DMS114 treated with DMSO at 0.1 percent for 48 hours (cell line): ENCODE results near the gene XPNPEP3.
A peak's percentile ranks its signal among the peaks of the same experiment; 100 is the strongest.
"Not testable (repeated sequence)": the region's sequence is repeated elsewhere in the genome, so short reads cannot be mapped to it uniquely, and the experiment has no call there.

ENCODE experiments used
- DNase-seq: peaks from one replicate; lab custom pipeline; 2025; ENCODE audit not compliant: unreplicated experiment; lab: John Stamatoyannopoulos, UW

Gene XPNPEP3

GRCh38 chr22:40856513-40857308 is at the start of gene XPNPEP3, which contains the start of gene ST13:
Gene XPNPEP3, plus strand, starts transcription at chr22:40857148. Its CDS starts 34 bp downstream, at chr22:40857182.
Gene ST13, minus strand, starts transcription at chr22:40856639. Its CDS starts 99 bp downstream, at chr22:40856540.
- DNase-seq = peak; percentile 93

- no peak for DNase-seq
Measured at GRCh38 chr22:40808018-40808841, 48.7 kb upstream of the XPNPEP3 start.

DNA sequence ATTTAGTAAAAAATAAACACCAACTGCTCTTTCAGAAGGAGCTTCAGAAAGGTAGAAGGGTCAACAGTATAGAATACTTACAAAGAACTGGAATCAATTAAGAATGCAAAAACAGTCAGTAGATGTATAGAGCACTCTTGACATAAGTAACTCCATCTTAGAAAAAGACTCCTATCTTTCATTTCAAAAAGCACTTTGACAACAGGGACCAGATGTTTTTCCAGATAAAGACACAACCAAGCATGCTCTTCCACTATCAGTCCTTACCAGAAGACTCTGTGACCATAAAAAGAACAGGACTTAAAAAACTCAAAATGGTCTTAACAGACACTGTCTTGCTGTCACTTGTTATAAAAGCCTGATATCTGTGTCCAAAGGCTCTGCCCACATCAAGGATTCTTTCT is 43.0 kb upstream of the XPNPEP3 start:
- no peak for DNase-seq

DNA sequence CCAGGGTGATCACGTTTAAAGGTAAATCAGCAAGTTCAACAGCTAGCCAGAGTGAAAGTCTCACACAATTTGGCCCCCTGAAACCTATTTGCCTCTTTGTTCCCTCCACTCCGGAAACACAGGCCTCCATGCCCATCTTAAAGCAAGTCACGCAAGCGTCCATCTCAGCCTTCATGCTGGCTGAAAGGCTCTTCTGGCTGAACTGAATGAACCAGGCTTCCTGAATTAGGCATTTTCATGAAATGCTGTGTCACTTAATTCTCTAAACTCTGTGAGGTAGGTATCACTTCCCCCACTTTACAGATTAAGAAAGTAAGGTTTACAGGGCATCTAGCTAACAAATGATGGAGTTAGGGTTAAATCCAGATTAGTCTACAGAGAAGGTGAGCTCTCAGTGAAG is 39.2 kb upstream of the XPNPEP3 start:
- no peak for DNase-seq

DNA sequence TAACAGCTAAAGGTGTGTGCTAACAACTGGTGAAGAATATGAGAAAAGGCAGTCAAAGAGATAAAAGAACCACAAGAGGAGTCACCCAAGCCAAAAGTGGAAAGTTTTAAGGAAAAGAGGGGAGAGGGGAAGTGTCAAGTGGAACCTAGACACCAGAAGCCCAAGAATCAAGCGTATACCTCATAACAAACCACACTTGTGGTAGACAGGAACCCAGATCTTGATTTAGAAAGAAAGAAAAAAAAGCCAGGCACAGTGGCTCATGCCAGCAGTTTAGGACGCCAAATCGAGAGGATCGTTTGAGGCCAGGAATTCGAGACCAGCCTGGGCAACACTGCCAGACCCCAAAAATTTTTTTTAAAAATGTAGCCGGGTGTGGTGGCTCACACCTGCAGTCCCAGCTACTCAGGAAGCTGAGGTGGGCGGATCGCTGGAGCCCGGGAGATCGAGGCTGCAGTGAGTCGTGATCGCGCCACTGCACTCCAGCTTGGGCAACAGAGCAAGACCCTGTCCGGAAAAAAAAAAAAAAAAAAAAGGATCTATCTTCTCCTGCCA is 38.7 kb upstream of the XPNPEP3 start:
- DNase-seq = no peak

- DNase-seq = peak; percentile 69
Measured at GRCh38 chr22:40818747-40819598, 38.0 kb upstream of the XPNPEP3 start, which contains the start of gene SLC25A17. Gene SLC25A17, minus strand, starts transcription at chr22:40819346. Its CDS starts 98 bp downstream, at chr22:40819248.

DNA sequence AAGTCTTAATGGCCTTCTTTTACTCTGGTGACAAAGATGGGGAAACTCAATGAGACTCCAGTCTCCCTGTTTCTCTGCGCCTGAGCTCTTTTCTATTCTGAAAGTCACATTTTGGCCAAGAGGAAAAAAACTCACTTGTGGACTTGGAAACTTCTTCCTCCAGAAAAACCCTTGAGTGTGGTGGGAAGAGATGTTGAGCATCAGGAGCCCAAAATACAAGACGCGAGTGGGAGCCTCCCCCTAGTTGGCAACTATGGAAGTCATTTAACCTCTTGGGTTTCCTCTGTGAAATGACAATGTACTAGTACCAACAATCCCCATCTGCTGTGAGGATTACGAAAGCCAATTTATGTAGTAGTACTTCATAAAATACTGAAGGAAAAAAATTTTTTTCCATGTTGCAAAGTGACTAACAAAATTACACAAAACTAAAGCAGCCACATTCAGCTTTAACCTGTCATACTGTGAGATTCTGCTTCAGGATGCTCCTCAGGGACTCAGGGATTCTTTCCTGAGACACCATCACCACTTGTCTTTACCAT is 37.3 kb upstream of the XPNPEP3 start:
- DNase-seq = peak; percentile 34

DNA sequence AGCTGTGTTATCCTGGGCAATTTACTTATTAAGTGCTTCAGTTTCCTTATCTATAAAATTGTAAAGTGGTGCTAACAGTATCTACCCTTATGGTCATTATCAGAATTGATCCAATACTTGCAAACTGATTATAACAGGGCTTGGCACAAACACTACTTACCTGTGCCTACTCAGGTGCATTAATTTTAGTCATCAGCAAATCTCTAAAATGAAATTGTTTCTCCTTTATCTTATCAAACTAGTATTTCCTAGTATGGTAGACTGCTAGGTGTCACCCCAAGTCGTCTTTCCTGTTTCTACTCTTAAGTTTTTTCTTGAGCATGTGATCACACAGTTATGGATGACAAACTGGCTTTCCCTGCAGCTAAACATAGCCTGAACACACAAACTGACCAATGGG is 33.5 kb upstream of the XPNPEP3 start:
- no peak for DNase-seq

DNA sequence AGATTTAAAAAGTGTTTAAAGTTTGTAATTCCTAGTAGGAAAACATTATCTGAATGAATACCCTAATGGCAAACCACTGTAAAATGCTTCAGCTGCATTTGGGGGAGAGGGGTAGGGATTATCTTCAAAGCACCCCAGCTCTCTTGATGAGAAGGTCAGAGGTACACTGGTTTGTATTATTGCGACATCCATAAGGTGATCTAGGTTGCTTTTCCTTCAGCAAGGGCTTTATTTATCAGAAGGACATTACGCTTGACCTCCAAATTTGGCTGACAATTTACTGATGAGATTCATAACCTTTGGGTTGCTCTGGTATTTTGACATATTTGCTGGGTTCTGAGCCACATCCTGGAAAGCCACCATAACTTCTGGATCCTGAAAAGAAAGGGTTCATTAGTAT is 30.7 kb upstream of the XPNPEP3 start:
- DNase-seq = not testable (repeated sequence)

DNA sequence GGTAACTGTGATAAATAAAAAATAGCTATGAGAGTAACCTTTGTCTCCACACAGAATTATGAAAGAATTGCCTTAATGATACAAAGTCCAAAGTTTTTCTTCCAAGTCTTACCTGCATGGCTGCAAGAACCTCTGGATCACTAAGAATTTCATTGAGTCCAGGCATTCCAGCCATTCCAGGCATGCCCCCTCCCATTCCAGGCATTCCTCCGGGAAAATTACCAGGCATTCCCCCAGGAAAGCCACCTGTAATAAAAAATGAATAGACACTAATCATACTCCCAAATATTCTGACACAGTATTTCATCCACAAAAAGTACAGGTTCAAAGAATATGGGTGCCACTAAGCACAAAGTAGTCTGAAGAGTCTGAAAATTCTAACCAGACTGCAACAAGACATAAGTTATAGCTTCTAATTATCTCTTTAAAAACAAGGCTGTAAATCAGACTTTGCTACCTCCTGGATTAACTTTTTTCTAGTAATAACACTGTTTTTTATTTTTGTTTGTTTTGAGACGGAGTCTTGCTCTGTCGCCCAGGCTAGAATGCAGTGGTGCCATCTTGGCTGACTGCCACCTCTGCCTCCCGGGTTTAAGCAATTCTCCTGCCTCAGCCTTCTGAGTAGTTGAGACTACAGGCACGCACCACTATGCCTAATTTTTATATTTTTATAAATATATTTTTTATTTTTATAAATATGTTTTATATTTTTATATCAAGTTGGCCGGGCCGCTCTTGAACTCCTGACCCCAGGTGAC is 29.8 kb upstream of the XPNPEP3 start:
- no peak for DNase-seq

GRCh38 chr22:40829131-40829530 is 27.8 kb upstream of the XPNPEP3 start:
- DNase-seq = no peak

- DNase-seq = no peak
Measured at GRCh38 chr22:40834619-40835018, 22.3 kb upstream of the XPNPEP3 start.

DNA sequence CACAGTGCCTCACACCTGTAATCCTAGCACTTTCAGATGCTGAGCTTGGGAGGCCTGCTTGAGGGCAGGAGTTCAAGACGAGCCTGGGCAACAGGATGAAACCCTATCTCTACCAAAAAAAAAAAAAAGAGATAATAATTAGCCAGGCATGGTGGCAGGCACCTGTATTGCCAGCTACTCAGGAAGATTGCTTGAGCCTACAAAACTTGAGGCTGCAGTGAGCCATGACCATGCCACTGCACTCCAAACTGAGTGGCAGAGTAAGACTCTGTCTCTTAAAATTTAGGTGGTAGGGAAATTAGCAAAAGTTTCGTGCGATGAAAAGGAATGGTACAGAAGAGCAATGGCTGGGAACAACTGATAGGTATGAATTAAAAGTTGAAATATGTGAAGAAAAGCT is 18.5 kb upstream of the XPNPEP3 start:
- no peak for DNase-seq

DNA sequence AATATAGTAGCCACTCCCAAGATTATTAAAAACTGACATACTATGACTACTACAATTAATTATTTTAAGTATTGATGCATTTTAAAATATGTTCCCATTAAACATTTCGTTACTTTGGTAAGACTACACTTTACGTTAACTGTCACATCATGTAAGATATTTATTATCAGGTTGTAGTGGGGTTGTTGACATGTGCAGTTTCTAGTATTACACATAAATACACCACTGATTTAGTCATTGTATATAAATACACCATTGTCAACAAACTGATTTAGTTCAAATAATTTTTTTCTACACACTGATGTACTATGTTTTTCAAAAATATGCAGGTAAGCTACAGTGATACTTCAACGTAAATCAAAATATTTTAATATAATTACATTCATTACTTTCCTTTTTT is 12.0 kb upstream of the XPNPEP3 start:
- DNase-seq = no peak

- DNase-seq = not testable (repeated sequence)
Measured at GRCh38 chr22:40845816-40846215, 11.1 kb upstream of the XPNPEP3 start.

- DNase-seq = no peak
Measured at GRCh38 chr22:40853333-40853732, 3.6 kb upstream of the XPNPEP3 start.

DNA sequence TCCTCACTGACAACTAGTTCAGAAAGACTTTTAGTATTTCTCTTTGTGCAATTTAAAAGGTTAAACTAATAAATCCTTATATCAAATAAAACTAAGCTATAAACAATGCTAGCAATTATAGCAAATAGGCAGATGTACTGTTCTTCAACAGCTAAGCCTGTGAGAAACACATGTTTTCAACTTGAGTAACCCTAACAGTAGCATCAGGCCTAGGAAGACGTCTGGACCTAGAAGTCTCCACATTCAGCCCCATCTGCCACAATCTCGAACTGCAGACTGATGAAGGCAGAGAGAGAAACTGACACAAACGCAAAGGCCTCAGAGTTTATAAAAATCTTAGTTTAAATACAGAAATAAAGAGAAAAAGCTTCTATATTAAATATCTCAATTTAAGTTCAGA is 3.0 kb upstream of the XPNPEP3 start:
- no peak for DNase-seq

GRCh38 chr22:40855071-40855978 is 1.6 kb upstream of the XPNPEP3 start:
- no peak for DNase-seq
